GM12878 (cell line): ENCODE results near the gene PSMA1. TPM values are rescaled to one million over a fixed set of nuclear protein-coding genes. Genes with fewer than 3 reads are reported as not detected.

ENCODE experiments used
- BCL3 ChIP-seq: IDR thresholded peaks from 2 replicates; pipeline ENCODE4 v1.6.1; 2011; ENCODE audit warnings: borderline replicate concordance, low read depth, mild to moderate bottlenecking, moderate library complexity, low read length; ENCODE audit not compliant: insufficient read depth, poor library complexity, severe bottlenecking
- CUX1 ChIP-seq: IDR thresholded peaks from 2 replicates; pipeline ENCODE4 v1.6.1; 2012; ENCODE audit warnings: improper control_type of control experiment, low read depth, low read length; ENCODE audit not compliant: insufficient replicate concordance
- FOS ChIP-seq: IDR thresholded peaks from 3 replicates; pipeline ENCODE4 v1.6.1; 2011; ENCODE audit warnings: borderline replicate concordance; ENCODE audit not compliant: insufficient read length; ENCODE audit errors: extremely low read depth
- FOXK2 ChIP-seq: fragments of 450-650 bp; IDR thresholded peaks from 2 replicates; pipeline ENCODE4 v1.6.1; 2017; ENCODE audit warnings: mild to moderate bottlenecking, moderate library complexity
- HDAC2 ChIP-seq: fragments of 200-600 bp; sonication (generic); IDR thresholded peaks from 2 replicates; pipeline ENCODE4 v1.6.1; 2017
- JUNB ChIP-seq: IDR thresholded peaks from 2 replicates; pipeline ENCODE4 v1.6.1; 2016; ENCODE audit warnings: antibody characterized with exemption, mild to moderate bottlenecking
- MEF2A ChIP-seq: IDR thresholded peaks from 2 replicates; pipeline ENCODE4 v1.6.1; 2011; ENCODE audit warnings: low read depth, mild to moderate bottlenecking, low read length, moderate library complexity; ENCODE audit not compliant: insufficient read depth
- MEF2B ChIP-seq: fragments of 450-650 bp; IDR thresholded peaks from 2 replicates; pipeline ENCODE4 v1.6.1; 2018; ENCODE audit warnings: mild to moderate bottlenecking, moderate library complexity; ENCODE audit not compliant: partially characterized antibody, poor library complexity, severe bottlenecking
- PBX3 ChIP-seq: IDR thresholded peaks from 2 replicates; pipeline ENCODE4 v1.6.1; 2011; ENCODE audit warnings: mild to moderate bottlenecking, low read depth, low read length, moderate library complexity; ENCODE audit not compliant: insufficient replicate concordance
- POLR2AphosphoS5 ChIP-seq: IDR thresholded peaks from 2 replicates; pipeline ENCODE4 v1.6.1; 2011; ENCODE audit warnings: mild to moderate bottlenecking, low read length, inconsistent platforms
- RAD21 ChIP-seq: IDR thresholded peaks from 2 replicates; pipeline ENCODE4 v1.6.1; 2011; ENCODE audit warnings: mild to moderate bottlenecking, low read depth, low read length, moderate library complexity; ENCODE audit not compliant: insufficient read depth
- SMC3 ChIP-seq: IDR thresholded peaks from 2 replicates; pipeline ENCODE4 v1.6.1; 2011; ENCODE audit warnings: low read length, improper control_type of control experiment, borderline replicate concordance
- TARDBP ChIP-seq: IDR thresholded peaks from 2 replicates; pipeline ENCODE4 v1.6.1; 2016; ENCODE audit warnings: borderline replicate concordance
- YBX1 ChIP-seq: fragments of 450-650 bp; IDR thresholded peaks from 2 replicates; pipeline ENCODE4 v1.6.1; 2016; ENCODE audit warnings: antibody characterized with exemption
- ZNF217 ChIP-seq: fragments of 450-650 bp; IDR thresholded peaks from 2 replicates; pipeline ENCODE4 v1.6.1; 2017; ENCODE audit warnings: antibody characterized with exemption, mild to moderate bottlenecking
- ZNF274 ChIP-seq: IDR thresholded peaks from one replicate; pipeline ENCODE4 v1.8.0; 2011; ENCODE audit not compliant: insufficient read length, insufficient read depth
- ZNF592 ChIP-seq: fragments of 450-650 bp; IDR thresholded peaks from 2 replicates; pipeline ENCODE4 v1.6.1; 2017; ENCODE audit warnings: mild to moderate bottlenecking, moderate library complexity
- ZNF622 ChIP-seq: fragments of 450-650 bp; IDR thresholded peaks from 2 replicates; pipeline ENCODE4 v1.6.1; 2017; ENCODE audit warnings: mild to moderate bottlenecking, inconsistent platforms
- polyA plus RNA-seq, 11 experiments: library from polyadenylated mRNA; depleted of rRNA in 4 of 11; unstranded in 6 of 11; stranded (reverse) in 5 of 11; fragments of >200 nt; fragmentation: Nextera tagmentation in 4 of 11; fragmentation: Illumina TruSeq in 1 of 11; extraction: Ambion mirVana in 4 of 11; extraction: Trizol in 1 of 11; gene quantifications; 1 replicate in 1 of 11; 2 replicates in 10 of 11; pipeline versions ENCODE4 v1.2.1 to v1.2.3, GENCODE V29; 2011 to 2016; ENCODE audit warnings: inconsistent platforms in 2 of 11, missing spikeins in 2 of 11, low read depth in 1 of 11
- total RNA-seq, 4 experiments: library from RNA; depleted of rRNA in 3 of 4; stranded (reverse); fragments of >200 nt in 3 of 4; fragmentation: Illumina TruSeq in 1 of 4; extraction: Trizol in 1 of 4; gene quantifications; 2 replicates each; pipeline versions ENCODE4 v1.2.1 to v1.2.3, GENCODE V29; 2013 to 2021

PSMA1 gene
- total and polyA plus RNA-seq, 10 of the 15 experiments (the other 5 are each of a cell fraction or from before 2014, with no cell fraction given): 185 to 678 (median 299) TPM

- TF ChIP-seq PBX3 (no peak), ZNF217 (no peak), MEF2B (peak; percentile 34), CUX1 (no peak), JUNB (no peak), TARDBP (no peak), SMC3 (no peak), ZNF592 (no peak), MEF2A (no peak), ZNF274 (no peak), FOXK2 (no peak), RAD21 (no peak), POLR2AphosphoS5 (peak; percentile 95), ZNF622 (no peak), YBX1 (no peak), FOS (no peak), BCL3 (peak; percentile 57), HDAC2 (no peak)
These were observed 20.5 kb downstream of the PSMA1 start, which contains the start of gene COPB1 (continued) for GRCh38 chr11:14499560-14500180.
